CD8-positive, alpha-beta memory T cell (primary cell): ENCODE results near the gene ABLIM2. TPM values are rescaled to one million over a fixed set of nuclear protein-coding genes. Genes with fewer than 3 reads are reported as not detected.
"Not testable (repeated sequence)": the region's sequence is repeated elsewhere in the genome, so short reads cannot be mapped to it uniquely, and the experiment has no call there.

ENCODE experiments used
- CTCF ChIA-PET: fragments of 350-600 bp; sonication (Branson Sonifier 250); formaldehyde crosslinking; loops from one replicate; lab custom pipeline; 2021; ENCODE audit warnings: antibody characterized with exemption; lab: Charles Lee
- POLR2A ChIA-PET: fragments of 350-600 bp; sonication (Branson Sonifier 250); formaldehyde crosslinking; loops from one replicate; lab custom pipeline; 2021; ENCODE audit warnings: antibody characterized with exemption; lab: Charles Lee
- DNase-seq, 5 donors: peaks; one replicate each; pipeline versions ENCODE4 v3.0.0 to v3.0.0-alpha.2; 2020 to 2022; ENCODE audit warnings: mixed read lengths in 1 of 5
- H3K27ac ChIP-seq: one replicate; pipeline ENCODE4 v1.7.0; 2013; ENCODE audit warnings: low read depth, mild to moderate bottlenecking, low read length, moderate library complexity
- H3K27me3 ChIP-seq: 2 replicates; pipeline ENCODE4 v1.7.0; 2013; ENCODE audit warnings: low read length, mild to moderate bottlenecking; ENCODE audit not compliant: insufficient read depth, poor library complexity, severe bottlenecking
- H3K36me3 ChIP-seq: 2 replicates; pipeline ENCODE4 v1.7.0; 2013; ENCODE audit warnings: mild to moderate bottlenecking, low read length, moderate library complexity; ENCODE audit not compliant: insufficient read depth
- H3K4me1 ChIP-seq: 2 replicates; pipeline ENCODE4 v1.7.0; 2013; ENCODE audit warnings: mild to moderate bottlenecking, low read length, moderate library complexity; ENCODE audit not compliant: insufficient read depth
- H3K4me3 ChIP-seq: 2 replicates; pipeline ENCODE4 v1.7.0; 2013; ENCODE audit warnings: mild to moderate bottlenecking, low read length
- H3K9me3 ChIP-seq: 2 replicates; pipeline ENCODE4 v1.7.0; 2013; ENCODE audit warnings: mild to moderate bottlenecking, low read length
- H3K27ac Mint-ChIP-seq, 8 donors: one replicate each; pipeline ENCODE4 v1.8.0; 2020 to 2021; ENCODE audit warnings: mixed read lengths in 8 of 8, mild to moderate bottlenecking in 6 of 8, inconsistent platforms in 3 of 8, moderate library complexity in 3 of 8
- H3K27me3 Mint-ChIP-seq, 2 donors: one replicate each; pipeline ENCODE4 v1.8.0; 2020 to 2021; ENCODE audit warnings: mixed read lengths in 2 of 2, mild to moderate bottlenecking in 1 of 2, moderate library complexity in 1 of 2
- H3K36me3 Mint-ChIP-seq, 3 donors: one replicate each; pipeline ENCODE4 v1.8.0; 2020 to 2021; ENCODE audit warnings: mixed read lengths in 3 of 3, inconsistent platforms in 1 of 3, mild to moderate bottlenecking in 1 of 3
- H3K4me1 Mint-ChIP-seq, 3 donors: one replicate each; pipeline ENCODE4 v1.8.0; 2020 to 2021; ENCODE audit warnings: mixed read lengths in 3 of 3, inconsistent platforms in 1 of 3, mild to moderate bottlenecking in 1 of 3
- H3K4me3 Mint-ChIP-seq, 7 donors: one replicate each; pipeline ENCODE4 v1.8.0; 2020 to 2021; ENCODE audit warnings: mixed read lengths in 7 of 7, mild to moderate bottlenecking in 6 of 7, moderate library complexity in 4 of 7, inconsistent platforms in 2 of 7
- H3K9me3 Mint-ChIP-seq, 5 donors: one replicate each; pipeline ENCODE4 v1.8.0; 2020 to 2022; ENCODE audit warnings: mixed read lengths in 5 of 5, mild to moderate bottlenecking in 3 of 5, moderate library complexity in 2 of 5, inconsistent platforms in 1 of 5
- polyA plus RNA-seq: library from polyadenylated mRNA; unstranded; fragments of 300-500 nt; fragmentation: Illumina TruSeq; gene quantifications from one replicate; pipeline ENCODE4 v1.2.3, GENCODE V29; 2021
- total RNA-seq, 2 experiments: library from RNA; stranded (reverse); gene quantifications; one replicate each; pipeline ENCODE4 v1.2.3, GENCODE V29; 2021

The ABLIM2 gene
- total and polyA plus RNA-seq, 3 experiments from 2014 or later: 0.72 to 1.2 (median 1.1) TPM

GRCh38 chr4:8146157-8146556, 12.5 kb downstream of the ABLIM2 start:
- H3K27me3 ChIP-seq: no peaks in the 10 kb centered on the region
- Mint-ChIP-seq H3K27me3 (peaks cover 0 to 2% of the 10 kb centered on the region in 2 donors), H3K4me1 (no peaks in the 10 kb centered on the region), H3K36me3 (peaks cover 0 to 3% (median 3%) of the 10 kb centered on the region in 3 donors), H3K27ac (no peak overlapping the region), H3K4me3 (no peak overlapping the region), H3K9me3 (peaks cover 0 to 3% (median 2%) of the 10 kb centered on the region in 5 donors)
- no peak overlapping the region for H3K27ac ChIP-seq
- H3K4me3 ChIP-seq: no peak overlapping the region
- ChIA-PET CTCF (no interaction called here), POLR2A (no interaction called here)
- H3K9me3 ChIP-seq: no peaks in the 10 kb centered on the region
- no peaks in the 10 kb centered on the region for H3K36me3 ChIP-seq
- no peak for DNase-seq
- H3K4me1 ChIP-seq: no peaks in the 10 kb centered on the region

DNA sequence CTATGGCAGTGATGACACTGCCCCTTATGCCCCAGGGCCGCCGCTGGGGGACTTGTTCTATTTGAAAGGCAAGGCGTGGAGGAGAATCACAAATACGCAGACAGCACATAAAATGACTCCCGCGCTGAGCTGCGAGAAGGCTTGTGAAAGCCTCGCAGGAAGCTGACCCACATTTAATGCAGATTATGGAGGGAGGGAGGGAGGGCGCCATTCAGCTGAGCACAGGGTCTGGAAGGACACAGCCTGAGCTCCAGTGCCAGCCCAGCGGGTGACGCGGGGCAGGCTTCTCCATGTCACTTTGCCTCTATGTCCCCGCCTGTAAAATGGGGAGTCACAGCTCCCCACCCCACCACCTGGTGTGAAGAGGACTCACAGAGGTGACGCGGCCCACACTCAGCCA, 14.3 kb downstream of the ABLIM2 start:
- Histone ChIP-seq H3K9me3 (no peaks in the 10 kb centered on the region), H3K27me3 (no peaks in the 10 kb centered on the region), H3K27ac (no peak overlapping the region), H3K4me3 (no peak overlapping the region), H3K4me1 (no peaks in the 10 kb centered on the region), H3K36me3 (no peaks in the 10 kb centered on the region)
- H3K27ac Mint-ChIP-seq: no peak overlapping the region
- ChIA-PET CTCF (no interaction called here), POLR2A (no interaction called here)
- peaks cover 0 to 8% (median 5%) of the 10 kb centered on the region in 5 donors for H3K9me3 Mint-ChIP-seq
- H3K36me3 Mint-ChIP-seq: peaks cover 0 to 10% (median 3%) of the 10 kb centered on the region in 3 donors
- peaks cover 0 to 4% of the 10 kb centered on the region in 2 donors for H3K27me3 Mint-ChIP-seq
- H3K4me1 Mint-ChIP-seq: no peaks in the 10 kb centered on the region
- no peak overlapping the region for H3K4me3 Mint-ChIP-seq
- DNase-seq: no peak

- Mint-ChIP-seq H3K9me3 (peaks cover 0 to 12% (median 5%) of the 10 kb centered on the region in 5 donors), H3K27ac (no peak overlapping the region), H3K4me1 (no peaks in the 10 kb centered on the region), H3K4me3 (no peak overlapping the region), H3K27me3 (peaks cover 0 to 4% of the 10 kb centered on the region in 2 donors), H3K36me3 (peaks cover 0 to 13% (median 3%) of the 10 kb centered on the region in 3 donors)
- no peaks in the 10 kb centered on the region for H3K36me3 ChIP-seq
- no peak overlapping the region for H3K27ac ChIP-seq
- H3K9me3 ChIP-seq: no peaks in the 10 kb centered on the region
- no peaks in the 10 kb centered on the region for H3K4me1 ChIP-seq
- ChIA-PET CTCF (no interaction called here), POLR2A (no interaction called here)
- no peaks in the 10 kb centered on the region for H3K27me3 ChIP-seq
- H3K4me3 ChIP-seq: no peak overlapping the region
- DNase-seq: no peak
Measured at GRCh38 chr4:8143392-8144140, 15.0 kb downstream of the ABLIM2 start.

- no peak overlapping the region for H3K27ac Mint-ChIP-seq
- ChIA-PET POLR2A (no interaction called here), CTCF (no interaction called here)
- H3K36me3 Mint-ChIP-seq: peaks cover 0 to 13% (median 2%) of the 10 kb centered on the region in 3 donors
- H3K4me3 Mint-ChIP-seq: no peak overlapping the region
- Histone ChIP-seq H3K36me3 (no peaks in the 10 kb centered on the region), H3K9me3 (no peaks in the 10 kb centered on the region), H3K4me3 (no peak overlapping the region), H3K4me1 (no peaks in the 10 kb centered on the region), H3K27ac (no peak overlapping the region), H3K27me3 (no peaks in the 10 kb centered on the region)
- peaks cover 0 to 15% (median 5%) of the 10 kb centered on the region in 5 donors for H3K9me3 Mint-ChIP-seq
- peaks cover 0 to 4% of the 10 kb centered on the region in 2 donors for H3K27me3 Mint-ChIP-seq
- no peak for DNase-seq
- no peaks in the 10 kb centered on the region for H3K4me1 Mint-ChIP-seq
Measured at GRCh38 chr4:8142556-8142955, 16.1 kb downstream of the ABLIM2 start.

DNA sequence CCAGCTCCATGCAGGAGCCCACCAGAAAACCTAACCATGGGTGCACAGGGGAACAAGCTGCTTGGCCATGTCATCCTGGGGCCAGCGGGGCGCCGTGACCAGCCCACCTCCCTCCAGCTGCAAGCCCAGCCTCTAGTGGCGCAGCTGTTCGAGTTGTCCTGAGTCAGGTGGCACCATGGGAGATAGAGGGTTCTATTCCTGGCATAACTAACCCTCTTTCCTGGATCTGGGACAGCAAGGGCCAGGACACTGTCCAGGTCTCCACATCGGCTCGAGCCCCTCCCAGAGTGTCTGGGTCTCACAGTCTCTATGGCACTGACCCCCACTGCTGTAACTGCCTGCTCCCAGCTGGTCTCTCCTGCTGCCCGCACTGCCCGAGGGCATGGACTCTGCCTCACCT, 16.7 kb downstream of the ABLIM2 start:
- Histone ChIP-seq H3K9me3 (no peaks in the 10 kb centered on the region), H3K27ac (no peak overlapping the region), H3K36me3 (no peaks in the 10 kb centered on the region), H3K27me3 (no peaks in the 10 kb centered on the region), H3K4me3 (no peak overlapping the region), H3K4me1 (no peaks in the 10 kb centered on the region)
- Mint-ChIP-seq H3K27me3 (peaks cover 0 to 4% of the 10 kb centered on the region in 2 donors), H3K27ac (no peak overlapping the region), H3K4me3 (no peak overlapping the region), H3K9me3 (peaks cover 0 to 15% (median 5%) of the 10 kb centered on the region in 5 donors), H3K36me3 (peaks cover 0 to 13% (median 2%) of the 10 kb centered on the region in 3 donors), H3K4me1 (no peaks in the 10 kb centered on the region)
- CTCF ChIA-PET: no interaction called here
- no peak for DNase-seq
- POLR2A ChIA-PET: no interaction called here

DNA sequence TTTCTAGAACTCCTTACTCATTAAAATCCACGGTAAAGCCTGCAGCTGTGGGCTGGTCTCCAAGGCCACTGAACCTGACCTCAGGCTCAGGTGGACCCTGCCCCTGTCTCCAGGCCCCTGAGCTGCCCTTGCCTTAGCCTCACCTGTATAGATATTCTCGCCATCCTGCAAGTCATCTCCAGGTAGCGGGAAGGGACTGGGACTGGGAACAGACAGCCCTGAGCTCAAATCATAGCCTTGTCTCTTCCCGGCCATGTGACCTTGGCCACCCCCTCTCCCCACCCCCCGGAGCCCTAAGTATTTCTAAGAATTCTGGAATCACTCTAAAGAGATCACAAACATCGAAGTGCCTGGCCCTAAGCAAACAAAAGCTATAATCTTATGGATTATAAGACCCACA, 17.7 kb downstream of the ABLIM2 start:
- Mint-ChIP-seq H3K4me3 (no peak overlapping the region), H3K27ac (no peak overlapping the region), H3K4me1 (no peaks in the 10 kb centered on the region), H3K36me3 (peaks cover 0 to 13% (median 2%) of the 10 kb centered on the region in 3 donors), H3K9me3 (peaks cover 0 to 15% (median 5%) of the 10 kb centered on the region in 5 donors), H3K27me3 (peaks cover 0 to 4% of the 10 kb centered on the region in 2 donors)
- H3K4me1 ChIP-seq: no peaks in the 10 kb centered on the region
- H3K36me3 ChIP-seq: no peaks in the 10 kb centered on the region
- no peaks in the 10 kb centered on the region for H3K9me3 ChIP-seq
- no peak for DNase-seq
- no peak overlapping the region for H3K27ac ChIP-seq
- H3K4me3 ChIP-seq: no peak overlapping the region
- ChIA-PET CTCF (interaction anchor here (0.6 kb wide), 1 partner anchor 1613 kb away, joined by 3 read pairs; no protein-coding TSS in a partner anchor), POLR2A (no interaction called here)
- H3K27me3 ChIP-seq: no peaks in the 10 kb centered on the region

GRCh38 chr4:8139726-8140125, 18.9 kb downstream of the ABLIM2 start:
- H3K4me3 ChIP-seq, H3K4me1 Mint-ChIP-seq, H3K9me3 ChIP-seq, H3K36me3 ChIP-seq, H3K4me1 ChIP-seq, H3K27ac ChIP-seq, CTCF ChIA-PET, H3K27me3 ChIP-seq, H3K27me3 Mint-ChIP-seq, DNase-seq, POLR2A ChIA-PET, H3K4me3 Mint-ChIP-seq: not testable (repeated sequence)
- peaks cover 0 to 13% (median 0%) of the 10 kb centered on the region in 3 donors for H3K36me3 Mint-ChIP-seq
- peaks cover 0 to 15% (median 5%) of the 10 kb centered on the region in 5 donors for H3K9me3 Mint-ChIP-seq
- H3K27ac Mint-ChIP-seq: peak overlapping the region in 1 of 8 donors; percentile 36

GRCh38 chr4:8136972-8137710, 21.5 kb downstream of the ABLIM2 start:
- Mint-ChIP-seq H3K36me3 (peaks cover 0 to 17% (median 1%) of the 10 kb centered on the region in 3 donors), H3K27me3 (peaks cover 0 to 5% of the 10 kb centered on the region in 2 donors), H3K4me1 (peaks cover 0 to 1% (median 0%) of the 10 kb centered on the region in 3 donors), H3K9me3 (peaks cover 0 to 15% (median 5%) of the 10 kb centered on the region in 5 donors), H3K4me3 (no peak overlapping the region), H3K27ac (no peak overlapping the region)
- no peaks in the 10 kb centered on the region for H3K36me3 ChIP-seq
- no peak overlapping the region for H3K4me3 ChIP-seq
- DNase-seq: no peak
- no peaks in the 10 kb centered on the region for H3K9me3 ChIP-seq
- CTCF ChIA-PET: no interaction called here
- H3K27ac ChIP-seq: no peak overlapping the region
- H3K27me3 ChIP-seq: no peaks in the 10 kb centered on the region
- H3K4me1 ChIP-seq: no peaks in the 10 kb centered on the region
- POLR2A ChIA-PET: no interaction called here
